ENCODE results near the gene ATP6V0B.

DNA sequence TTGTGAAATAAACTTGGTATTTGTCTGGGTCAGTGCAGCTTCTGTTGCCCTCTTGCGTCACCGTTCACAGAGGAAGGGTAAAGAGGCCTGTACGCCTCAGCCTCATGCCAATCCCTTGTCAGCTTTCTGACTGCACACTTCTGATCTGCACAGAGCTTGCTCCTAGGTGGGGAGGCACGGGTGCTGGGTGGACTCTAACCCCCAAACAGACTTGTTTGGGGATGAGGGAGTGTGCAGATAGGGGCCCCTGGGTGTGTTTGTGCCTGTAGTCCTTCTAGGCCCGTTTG, 3.4 kb downstream of the ATP6V0B start:
- TF ChIP-seq GATA2 (IDR thresholded peaks at IDR 0.05; ENCODE audit: low read depth, low read length) (no peak), GATA3 (IDR thresholded peaks at IDR 0.05; ENCODE audit: low read depth, low read length) (no peak)

All from SH-SY5Y (cell line).